Activated CD4-positive, alpha-beta T cell treated with anti-CD3 and anti-CD28 coated beads for 24 hours (primary cell): Measurements from ENCODE around the gene SPIRE2.
"Not testable (repeated sequence)": the region's sequence is repeated elsewhere in the genome, so short reads cannot be mapped to it uniquely, and the experiment has no call there.

Source experiments
- DNase-seq, 2 donors: peaks; one replicate each; pipeline ENCODE4 v3.0.0-alpha.2; 2020; ENCODE audit warnings: low read depth in 2 of 2

SPIRE2 gene

GRCh38 chr16:89864527-89864820 is 36.2 kb downstream of the SPIRE2 start:
- DNase-seq, result no peak

- DNase-seq, result no peak
Observed at GRCh38 chr16:89867918-89868317, 39.6 kb downstream of the SPIRE2 start.

GRCh38 chr16:89869911-89870310 is 41.6 kb downstream of the SPIRE2 start:
- no peak for DNase-seq

- no peak for DNase-seq
Observed at GRCh38 chr16:89870440-89870839, 42.2 kb downstream of the SPIRE2 start.

GRCh38 chr16:89871895-89872294 is 43.6 kb downstream of the SPIRE2 start:
- no peak for DNase-seq

- DNase-seq, result peak; percentile 76 to 79
Observed at GRCh38 chr16:89873109-89873971, 45.1 kb downstream of the SPIRE2 start, which contains the start of gene TCF25. TSS of gene TCF25 (plus strand) at chr16:89873592. CDS start at chr16:89873668, 76 bp downstream.

- DNase-seq, result peak; percentile 90 to 95
Observed at GRCh38 chr16:89873972-89874689, 45.9 kb downstream of the SPIRE2 start.

- DNase-seq, result not testable (repeated sequence)
Observed at GRCh38 chr16:89879123-89879522, 50.8 kb downstream of the SPIRE2 start.

- no peak for DNase-seq
Observed at GRCh38 chr16:89880477-89881367, 52.4 kb downstream of the SPIRE2 start.

- no peak for DNase-seq
Observed at GRCh38 chr16:89881368-89881730, 53.1 kb downstream of the SPIRE2 start.

GRCh38 chr16:89883346-89884040 is 55.2 kb downstream of the SPIRE2 start:
- DNase-seq, result no peak

GRCh38 chr16:89884041-89884421 is 55.8 kb downstream of the SPIRE2 start:
- no peak for DNase-seq

- no peak for DNase-seq
Observed at GRCh38 chr16:89887243-89887642, 59.0 kb downstream of the SPIRE2 start.

- DNase-seq, result no peak
Observed at GRCh38 chr16:89890200-89890599, 61.9 kb downstream of the SPIRE2 start.

GRCh38 chr16:89890886-89891657 is 62.8 kb downstream of the SPIRE2 start:
- no peak for DNase-seq

- DNase-seq, result no peak
Observed at GRCh38 chr16:89892055-89892630, 63.9 kb downstream of the SPIRE2 start.

- DNase-seq, result no peak
Observed at GRCh38 chr16:89892635-89893034, 64.4 kb downstream of the SPIRE2 start.

- no peak for DNase-seq
Observed at GRCh38 chr16:89893642-89894548, 65.6 kb downstream of the SPIRE2 start.

GRCh38 chr16:89895482-89896250 is 67.4 kb downstream of the SPIRE2 start:
- no peak for DNase-seq
